ENCODE measurements around the gene PRKAG2.

Gene PRKAG2

GRCh38 chr7:151645311-151645710 is 231.6 kb downstream of the PRKAG2 start:
- DNase-seq (ENCODE audit: low read depth): no peak

GRCh38 chr7:151644554-151644953 is 232.4 kb downstream of the PRKAG2 start:
- no peak for DNase-seq (ENCODE audit: low read depth)

- DNase-seq (ENCODE audit: low read depth): no peak
These were observed 234.2 kb downstream of the PRKAG2 start for GRCh38 chr7:151642746-151643145.

GRCh38 chr7:151641587-151641986 is 235.3 kb downstream of the PRKAG2 start:
- DNase-seq (ENCODE audit: low read depth): no peak

GRCh38 chr7:151637781-151638261 is 239.1 kb downstream of the PRKAG2 start:
- no peak for DNase-seq (ENCODE audit: low read depth)

- DNase-seq (ENCODE audit: low read depth): no peak
These were observed 242.3 kb downstream of the PRKAG2 start for GRCh38 chr7:151634643-151635042.

GRCh38 chr7:151633516-151633812 is 243.5 kb downstream of the PRKAG2 start:
- DNase-seq (ENCODE audit: low read depth): no peak

- DNase-seq (ENCODE audit: low read depth): peak; percentile 31
These were observed 244.0 kb downstream of the PRKAG2 start for GRCh38 chr7:151632750-151633515.

GRCh38 chr7:151631953-151632749 is 244.8 kb downstream of the PRKAG2 start:
- DNase-seq (ENCODE audit: low read depth): peak; percentile 75

- no peak for DNase-seq (ENCODE audit: low read depth)
These were observed 245.4 kb downstream of the PRKAG2 start for GRCh38 chr7:151631570-151631952.

GRCh38 chr7:151630851-151631569 is 245.9 kb downstream of the PRKAG2 start:
- no peak for DNase-seq (ENCODE audit: low read depth)

GRCh38 chr7:151630358-151630757 is 246.6 kb downstream of the PRKAG2 start:
- DNase-seq (ENCODE audit: low read depth): no peak

GRCh38 chr7:151629713-151630272 is 247.1 kb downstream of the PRKAG2 start:
- no peak for DNase-seq (ENCODE audit: low read depth)

GRCh38 chr7:151628846-151629604 is 247.9 kb downstream of the PRKAG2 start:
- no peak for DNase-seq (ENCODE audit: low read depth)

GRCh38 chr7:151626422-151627115 is 250.3 kb downstream of the PRKAG2 start:
- DNase-seq (ENCODE audit: low read depth): no peak

- DNase-seq (ENCODE audit: low read depth): no peak
These were observed 251.3 kb downstream of the PRKAG2 start for GRCh38 chr7:151625606-151626005.

- DNase-seq (ENCODE audit: low read depth): no peak
These were observed 252.5 kb downstream of the PRKAG2 start for GRCh38 chr7:151624246-151624928.

- DNase-seq (ENCODE audit: low read depth): no peak
These were observed 253.1 kb downstream of the PRKAG2 start for GRCh38 chr7:151623766-151624165.

- DNase-seq (ENCODE audit: low read depth): no peak
These were observed 255.0 kb downstream of the PRKAG2 start for GRCh38 chr7:151621961-151622360.

GRCh38 chr7:151616443-151617213 is 260.3 kb downstream of the PRKAG2 start:
- no peak for DNase-seq (ENCODE audit: low read depth)

All from stimulated activated CD8-positive, alpha-beta memory T cell treated with anti-CD3 and anti-CD28 coated beads, Interleukin-15, amount 100 ng/mL, for 24 hours (primary cell).